Globus pallidus (tissue), 1 donor: ENCODE measurements around the gene COL4A2.

ENCODE experiments used
- DNase-seq: peaks from one replicate; pipeline ENCODE4 v3.0.0-alpha.2; 2015; ENCODE audit warnings: low spot score

The COL4A2 gene

GRCh38 chr13:110354715-110355473 is 47.8 kb downstream of the COL4A2 start:
- no peak for DNase-seq

DNA sequence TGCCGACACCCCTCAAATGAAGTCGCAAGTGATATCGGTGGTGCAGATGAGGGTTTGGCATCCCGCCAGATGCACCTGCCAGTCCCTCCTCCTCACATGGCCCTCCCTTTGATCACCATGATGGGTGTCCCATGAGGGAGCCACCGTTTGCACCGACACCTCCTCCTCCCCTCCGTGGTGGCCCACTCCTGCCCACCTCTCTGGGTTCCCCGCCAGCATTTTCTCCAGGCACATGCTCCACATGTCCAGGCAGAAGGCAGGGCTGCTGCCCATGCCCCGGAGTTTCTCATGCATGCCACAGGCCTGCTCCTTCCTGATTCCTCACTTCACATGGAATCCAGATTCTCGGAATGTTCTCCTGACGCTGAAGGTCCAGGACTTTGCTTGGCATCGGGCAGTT is 49.3 kb downstream of the COL4A2 start:
- DNase-seq, result no peak

GRCh38 chr13:110358381-110358780 is 51.3 kb downstream of the COL4A2 start:
- DNase-seq, result no peak

GRCh38 chr13:110359840-110360301 is 52.8 kb downstream of the COL4A2 start:
- DNase-seq, result no peak

GRCh38 chr13:110360598-110360997 is 53.5 kb downstream of the COL4A2 start:
- no peak for DNase-seq

- no peak for DNase-seq
Observed at GRCh38 chr13:110361365-110361911, 54.4 kb downstream of the COL4A2 start.

- DNase-seq, result no peak
Observed at GRCh38 chr13:110363010-110363409, 55.9 kb downstream of the COL4A2 start.

DNA sequence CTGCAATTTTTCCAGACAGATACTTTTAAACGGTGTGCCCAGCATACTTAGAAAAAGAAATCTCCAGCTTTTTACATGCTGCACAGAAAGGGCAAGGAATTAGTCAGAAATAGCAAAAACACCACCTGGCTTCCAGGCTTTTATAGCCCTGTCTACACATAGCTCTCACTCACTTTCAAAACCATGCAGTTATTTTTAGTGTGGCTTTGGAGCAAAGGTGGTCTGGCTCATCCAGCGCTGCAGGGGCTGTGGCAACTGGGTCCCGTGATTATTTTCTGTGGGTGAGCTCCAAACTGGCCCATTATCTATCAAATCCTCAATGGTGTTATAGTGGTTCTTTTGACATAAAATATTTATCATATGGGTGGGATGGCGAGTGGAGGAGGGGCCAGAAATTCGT is 57.0 kb downstream of the COL4A2 start:
- no peak for DNase-seq

GRCh38 chr13:110365876-110366275 is 58.8 kb downstream of the COL4A2 start:
- no peak for DNase-seq

- no peak for DNase-seq
Observed at GRCh38 chr13:110366733-110367132, 59.6 kb downstream of the COL4A2 start.

DNA sequence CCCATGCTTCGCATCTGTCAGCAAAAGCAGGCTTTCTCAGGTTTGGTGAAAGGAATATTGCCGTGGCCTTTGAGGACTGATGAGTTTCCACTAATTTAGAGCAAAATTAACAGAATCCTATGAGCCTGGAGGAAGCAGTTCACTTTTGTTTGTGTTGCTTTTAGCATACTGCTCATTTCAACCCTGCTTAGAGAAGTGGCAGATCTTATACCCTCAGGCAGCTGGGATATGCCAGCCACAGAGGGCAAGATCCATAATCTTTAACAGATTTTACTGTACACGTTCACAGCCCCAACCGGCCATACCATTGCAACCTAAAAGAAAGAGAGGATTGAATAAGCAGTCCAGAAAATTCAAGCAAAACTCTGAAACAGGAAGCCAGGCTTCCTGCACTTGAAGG is 60.5 kb downstream of the COL4A2 start:
- DNase-seq, result no peak

DNA sequence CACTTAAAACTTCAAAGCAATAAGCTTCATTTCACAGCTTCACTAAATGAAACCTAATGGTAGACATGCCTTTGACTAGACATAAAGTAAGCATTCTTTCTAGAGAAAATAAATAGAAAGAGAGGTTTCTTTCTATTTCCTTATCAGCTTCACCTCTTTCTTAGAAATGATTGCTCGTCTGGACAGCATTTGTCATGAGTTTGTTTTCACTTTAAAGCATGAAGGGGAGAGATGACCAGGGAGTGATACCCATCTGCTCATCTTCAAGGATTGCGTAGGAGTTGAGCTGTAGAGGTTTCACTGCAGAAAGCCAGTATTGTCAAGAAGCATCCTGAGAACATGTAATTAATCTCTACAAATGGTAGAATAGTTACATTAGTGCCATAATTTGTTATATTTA is 61.3 kb downstream of the COL4A2 start:
- no peak for DNase-seq

DNA sequence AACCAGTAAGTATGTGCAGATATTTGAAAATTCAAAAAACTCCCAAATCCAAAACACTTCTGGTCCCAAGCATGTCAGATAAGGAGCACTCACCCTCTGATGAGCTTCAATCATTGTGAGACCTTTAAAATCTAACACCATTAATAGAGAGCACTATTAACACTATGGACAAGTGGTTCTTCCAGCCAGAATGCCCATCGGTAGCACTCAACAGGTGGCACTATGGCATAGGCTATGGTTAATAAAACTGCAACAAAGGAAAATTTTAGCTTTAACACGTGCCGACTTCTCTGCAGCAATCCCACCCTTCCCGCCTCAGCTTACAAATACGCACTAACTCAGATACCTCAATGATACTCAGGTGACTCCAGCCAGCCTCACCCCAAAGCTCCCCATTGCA is 62.3 kb downstream of the COL4A2 start:
- no peak for DNase-seq

DNA sequence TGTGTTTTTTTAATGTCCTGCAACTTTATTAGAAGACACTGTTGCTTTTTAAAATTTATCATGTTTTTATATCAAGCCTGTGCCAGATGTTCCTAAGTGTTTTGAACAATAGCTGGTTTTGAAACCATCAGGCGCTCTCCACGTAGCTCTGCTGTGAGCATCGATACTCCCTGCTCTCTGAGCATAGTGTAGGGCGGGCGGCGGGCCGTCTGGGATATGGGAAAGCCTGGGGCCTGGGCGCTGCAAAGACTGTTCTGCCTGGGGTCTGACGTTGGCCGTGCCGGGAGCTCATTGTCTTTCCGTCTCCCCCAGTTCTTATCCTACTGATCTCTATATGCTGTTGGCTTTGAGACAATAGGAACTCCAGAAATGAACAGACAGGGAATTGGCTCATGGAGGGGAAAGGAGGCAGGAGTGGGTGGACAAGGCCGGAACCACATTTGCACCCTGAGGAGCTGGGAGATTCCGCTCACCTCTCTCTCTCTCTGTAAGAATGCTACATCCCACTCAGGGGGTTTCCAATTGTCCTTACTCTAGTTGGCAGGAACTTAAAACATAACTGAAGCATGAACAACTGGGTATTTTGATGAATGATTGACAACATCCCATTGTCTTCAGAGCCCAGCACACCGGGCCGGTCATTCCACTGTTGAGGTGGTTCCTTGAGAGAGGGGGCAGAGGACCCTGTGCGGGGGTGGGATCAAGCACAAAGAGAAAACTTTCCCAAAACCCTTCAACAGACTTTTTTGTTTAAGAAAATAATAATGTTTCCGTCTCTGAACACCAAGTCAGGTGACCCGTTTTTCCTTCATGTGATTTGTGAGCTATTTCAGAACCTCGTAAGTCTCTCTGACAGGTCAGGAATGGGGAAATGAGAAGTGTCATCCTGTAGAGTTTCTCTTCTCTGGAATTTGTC is 64.7 kb downstream of the COL4A2 start:
- DNase-seq, result no peak

DNA sequence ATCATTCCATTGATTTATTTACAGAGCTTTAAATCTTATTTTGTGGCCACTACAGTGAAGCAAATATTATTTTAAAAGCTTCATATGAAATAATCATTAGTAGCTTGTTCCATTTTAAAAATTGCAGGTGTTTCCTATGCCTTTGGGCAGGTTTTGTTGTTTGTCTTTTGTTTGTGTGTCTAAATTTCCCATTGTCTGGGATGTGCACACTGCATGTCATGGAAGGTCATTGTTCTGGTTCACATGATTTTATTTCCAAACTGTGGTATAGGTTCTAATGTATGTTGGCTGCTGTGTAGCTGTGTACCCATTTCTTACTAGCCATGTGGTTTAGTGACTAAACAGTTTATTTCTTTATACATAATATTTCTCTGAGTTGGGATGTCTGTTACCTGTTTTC is 65.6 kb downstream of the COL4A2 start:
- no peak for DNase-seq

GRCh38 chr13:110373617-110374016 is 66.5 kb downstream of the COL4A2 start:
- DNase-seq, result no peak

DNA sequence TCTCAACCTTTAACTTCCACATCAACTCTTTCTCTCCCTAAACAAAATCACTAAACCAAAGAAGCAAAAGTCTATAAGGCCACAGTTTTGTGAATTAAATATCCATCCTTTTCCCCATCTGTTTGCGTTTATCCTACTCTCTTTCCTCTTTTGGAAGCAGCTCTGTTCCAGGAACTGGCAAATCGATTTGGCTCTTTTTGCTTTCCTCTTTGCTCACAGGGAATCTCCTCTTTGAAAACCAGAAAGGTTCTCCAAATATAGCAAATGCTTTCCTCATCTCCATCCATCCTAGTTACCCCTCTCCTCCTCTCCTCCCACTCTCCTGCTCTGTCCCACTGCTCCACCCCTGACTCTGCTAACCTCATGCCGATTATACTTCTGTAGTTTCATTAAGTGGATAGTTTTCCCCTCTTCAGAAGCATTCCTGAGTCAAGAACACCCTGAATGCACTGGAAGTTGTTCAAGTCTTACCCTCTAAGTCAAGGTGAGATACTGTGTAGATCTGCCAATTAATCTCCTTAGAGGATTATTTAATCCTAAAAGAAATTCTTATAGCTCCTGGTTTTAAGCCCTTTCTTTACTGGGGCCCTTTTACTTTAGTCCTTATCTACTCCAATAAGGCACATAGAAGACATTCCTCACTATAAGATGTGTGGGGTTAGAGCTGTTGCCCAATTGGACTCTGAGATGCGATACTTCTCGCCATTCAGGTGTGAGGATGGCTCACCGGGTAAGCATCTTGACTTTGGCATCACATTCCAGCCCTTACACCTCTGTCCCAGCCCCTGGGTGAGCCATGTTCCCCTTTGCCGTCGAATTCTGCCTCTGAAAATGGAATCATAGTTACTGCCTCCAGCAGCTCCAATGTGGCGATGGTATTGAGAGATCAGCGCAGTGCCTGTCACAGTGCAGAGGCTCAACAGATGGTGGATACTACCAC is 67.6 kb downstream of the COL4A2 start:
- no peak for DNase-seq

- no peak for DNase-seq
Observed at GRCh38 chr13:110376120-110376519, 69.0 kb downstream of the COL4A2 start.

DNA sequence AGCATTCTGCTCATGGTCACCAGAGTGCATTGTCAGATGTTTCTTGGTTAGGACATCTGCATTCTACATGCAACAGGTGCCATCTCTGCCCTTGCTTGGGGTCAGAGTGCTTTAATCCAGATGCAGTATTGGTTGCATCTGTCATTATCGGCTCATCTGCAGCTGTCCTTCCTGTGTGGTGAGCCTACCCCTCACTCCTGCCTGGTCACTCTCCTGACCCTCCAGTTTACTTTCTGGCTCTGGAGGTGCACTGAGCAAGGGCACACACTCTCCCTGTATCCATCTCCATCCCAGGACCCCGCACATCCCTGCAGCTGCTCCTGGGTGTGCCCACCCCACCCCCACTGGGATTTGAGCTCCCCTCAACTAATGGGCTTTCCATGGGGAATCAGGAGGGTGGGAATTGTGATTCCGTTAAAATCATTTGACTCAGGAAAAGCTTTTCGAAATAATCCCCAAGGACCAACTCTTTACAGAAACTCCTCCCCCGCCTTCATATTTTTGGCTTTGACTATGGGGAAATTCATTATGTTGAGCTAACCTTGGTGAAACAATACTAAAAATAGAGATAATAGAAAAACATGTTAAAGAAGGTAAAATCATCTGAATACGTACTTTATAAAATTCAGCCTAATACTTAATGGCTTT is 70.2 kb downstream of the COL4A2 start:
- DNase-seq, result no peak

- DNase-seq, result no peak
Observed at GRCh38 chr13:110377826-110378201, 70.7 kb downstream of the COL4A2 start.

GRCh38 chr13:110379358-110379757 is 72.3 kb downstream of the COL4A2 start:
- no peak for DNase-seq
